Suprapubic skin (tissue), 3 donors: ENCODE measurements around the gene NR3C1.

Source experiments
- POLR2A ChIP-seq, 2 donors: fragments of 450-650 bp; IDR thresholded peaks; one replicate each; pipeline ENCODE4 v1.6.1; 2017; ENCODE audit warnings: antibody characterized with exemption in 2 of 2, mild to moderate bottlenecking in 2 of 2, moderate library complexity in 2 of 2
- TF ChIP-seq, protein P1 (sequence below), 2 donors: fragments of 200-600 bp in 1 of 2; fragments of 450-650 bp in 1 of 2; sonication (generic) in 1 of 2; IDR thresholded peaks; one replicate each; pipeline ENCODE4 v1.5.1; 2016 to 2019; ENCODE audit warnings: antibody characterized with exemption in 2 of 2, mild to moderate bottlenecking in 1 of 2, moderate library complexity in 1 of 2

DNA sequence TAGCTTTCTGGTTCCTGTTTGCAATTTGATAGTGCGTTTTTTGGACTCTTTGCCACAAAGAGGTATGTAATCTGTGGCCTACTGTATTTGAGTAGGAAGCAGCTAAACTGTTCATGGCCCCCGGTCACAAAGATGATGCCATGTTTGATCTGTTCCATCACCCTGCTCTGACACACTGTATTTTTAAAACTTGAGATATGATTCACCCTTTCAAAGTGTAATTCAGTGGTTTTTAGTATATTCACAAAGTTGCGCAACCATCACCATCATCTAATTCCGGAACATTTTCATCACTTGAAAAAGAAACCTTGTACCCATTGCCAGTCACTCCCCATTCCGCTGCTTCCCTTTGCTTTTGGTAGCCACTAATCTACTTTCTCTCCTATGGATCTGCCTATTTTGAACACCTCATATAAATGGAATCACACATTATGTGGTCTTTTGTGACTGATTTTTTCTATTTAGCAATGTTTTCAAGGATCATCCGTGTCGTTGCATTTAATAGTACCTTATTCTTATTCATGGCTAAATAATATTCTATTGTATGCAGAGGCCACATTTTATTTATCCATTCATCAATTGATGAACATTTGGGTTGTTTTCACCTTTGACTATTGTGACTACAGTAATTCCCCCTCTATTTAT, 141.6 kb downstream of the NR3C1 start:
- TF ChIP-seq, protein P1, sequence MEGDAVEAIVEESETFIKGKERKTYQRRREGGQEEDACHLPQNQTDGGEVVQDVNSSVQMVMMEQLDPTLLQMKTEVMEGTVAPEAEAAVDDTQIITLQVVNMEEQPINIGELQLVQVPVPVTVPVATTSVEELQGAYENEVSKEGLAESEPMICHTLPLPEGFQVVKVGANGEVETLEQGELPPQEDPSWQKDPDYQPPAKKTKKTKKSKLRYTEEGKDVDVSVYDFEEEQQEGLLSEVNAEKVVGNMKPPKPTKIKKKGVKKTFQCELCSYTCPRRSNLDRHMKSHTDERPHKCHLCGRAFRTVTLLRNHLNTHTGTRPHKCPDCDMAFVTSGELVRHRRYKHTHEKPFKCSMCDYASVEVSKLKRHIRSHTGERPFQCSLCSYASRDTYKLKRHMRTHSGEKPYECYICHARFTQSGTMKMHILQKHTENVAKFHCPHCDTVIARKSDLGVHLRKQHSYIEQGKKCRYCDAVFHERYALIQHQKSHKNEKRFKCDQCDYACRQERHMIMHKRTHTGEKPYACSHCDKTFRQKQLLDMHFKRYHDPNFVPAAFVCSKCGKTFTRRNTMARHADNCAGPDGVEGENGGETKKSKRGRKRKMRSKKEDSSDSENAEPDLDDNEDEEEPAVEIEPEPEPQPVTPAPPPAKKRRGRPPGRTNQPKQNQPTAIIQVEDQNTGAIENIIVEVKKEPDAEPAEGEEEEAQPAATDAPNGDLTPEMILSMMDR (IDR thresholded peaks at IDR 0.05) = no peak
- TF ChIP-seq POLR2A (IDR thresholded peaks at IDR 0.05) = no peak
